Measurements from ENCODE around the gene GOLIM4. TPM values are rescaled to one million over a fixed set of nuclear protein-coding genes. Genes with fewer than 3 reads are reported as not detected.

Gene GOLIM4
- total RNA-seq, 1 experiment from 2014 or later: 17.5 TPM

DNA sequence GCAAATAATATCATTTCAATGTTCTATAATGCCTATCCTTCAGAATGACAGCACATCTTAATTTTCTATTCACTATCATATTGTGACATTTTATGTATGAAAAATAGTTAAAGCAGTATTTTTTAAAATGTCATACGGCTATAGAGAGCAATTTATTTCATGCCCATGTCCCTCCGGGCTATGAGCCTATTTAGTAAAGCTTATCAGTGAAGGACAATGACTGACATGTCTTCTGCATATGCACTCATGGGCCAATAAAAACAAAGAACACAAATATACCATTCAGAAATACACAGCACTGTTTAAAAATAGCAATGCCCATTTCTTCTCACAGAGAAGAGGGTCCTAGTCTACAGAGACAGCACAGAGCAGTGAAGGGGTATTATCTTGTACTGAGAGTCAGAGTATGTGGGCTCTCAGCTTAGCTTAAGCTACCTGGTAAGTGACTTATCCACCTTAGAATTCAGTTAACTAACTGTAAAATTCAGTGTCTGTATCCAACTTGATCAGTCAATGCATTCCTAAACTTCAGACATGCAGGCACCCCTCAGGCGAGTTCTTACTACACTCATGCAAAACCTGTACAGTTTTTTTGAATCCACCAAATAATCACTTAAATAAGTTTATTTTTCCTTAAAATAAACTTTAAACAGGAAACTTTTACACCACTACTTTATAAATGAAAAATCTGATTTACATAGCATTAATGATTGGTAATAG lies 9.0 kb downstream of the GOLIM4 start:
- peak; percentile 67 for DNase-seq (ENCODE audit: low read depth, low spot score)
- in situ Hi-C loops (cut with HindIII; ENCODE audit: low pct_unique_long_range_greater_than_20kb, low sequenced_read_pairs): no loop called here

- in situ Hi-C loops (cut with HindIII; ENCODE audit: low pct_unique_long_range_greater_than_20kb, low sequenced_read_pairs): no loop called here
- DNase-seq (ENCODE audit: low read depth, low spot score): no peak
Observed at GRCh38 chr3:168085491-168086119, 10.1 kb downstream of the GOLIM4 start.

- no peak for DNase-seq (ENCODE audit: low read depth, low spot score)
- in situ Hi-C loops (cut with HindIII; ENCODE audit: low pct_unique_long_range_greater_than_20kb, low sequenced_read_pairs): no loop called here
Observed at GRCh38 chr3:168083906-168084305, 11.8 kb downstream of the GOLIM4 start.

- in situ Hi-C loops (cut with HindIII; ENCODE audit: low pct_unique_long_range_greater_than_20kb, low sequenced_read_pairs): no loop called here
Observed at GRCh38 chr3:168081856-168082255, 13.9 kb downstream of the GOLIM4 start.

GRCh38 chr3:168081171-168081771 lies 14.5 kb downstream of the GOLIM4 start:
- DNase-seq (ENCODE audit: low read depth, low spot score): no peak
- in situ Hi-C loops (cut with HindIII; ENCODE audit: low pct_unique_long_range_greater_than_20kb, low sequenced_read_pairs): no loop called here

More at GRCh38 chr3:168081856-168082255, 13.9 kb downstream of the GOLIM4 start:
- DNase-seq (ENCODE audit: low read depth, low spot score): no peak

DNA sequence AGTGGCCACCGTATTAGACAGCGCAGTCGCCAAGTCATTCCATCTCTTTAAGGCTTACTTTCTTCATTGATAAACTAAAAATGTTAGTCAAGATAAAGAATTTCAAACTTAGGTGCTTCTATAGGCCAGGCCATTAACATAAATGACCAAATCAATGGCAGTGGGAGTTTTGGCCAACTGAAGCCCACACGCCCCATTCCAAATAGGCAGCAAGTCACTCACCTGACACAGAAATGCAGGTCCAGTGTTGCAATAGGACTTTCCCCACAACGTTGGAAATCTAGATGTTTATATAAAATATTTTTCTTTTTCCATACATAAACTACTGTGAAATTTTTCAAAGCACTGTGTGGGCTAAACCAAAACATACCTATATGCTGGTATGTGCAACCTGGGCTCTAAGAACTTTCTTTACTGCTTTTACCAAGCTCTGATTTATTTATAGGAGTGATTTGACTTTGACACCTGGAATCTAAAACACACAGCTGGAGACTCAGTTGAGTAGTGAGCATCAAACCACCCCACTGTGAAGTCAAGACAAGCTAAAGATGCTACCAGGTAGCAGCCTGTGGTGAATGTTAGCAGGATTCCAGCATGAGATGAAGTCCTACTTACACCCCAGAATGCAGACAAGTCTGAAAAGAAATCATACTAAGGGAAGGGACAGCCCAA lies 15.1 kb downstream of the GOLIM4 start:
- in situ Hi-C loops (cut with HindIII; ENCODE audit: low pct_unique_long_range_greater_than_20kb, low sequenced_read_pairs): no loop called here
- no peak for DNase-seq (ENCODE audit: low read depth, low spot score)

DNA sequence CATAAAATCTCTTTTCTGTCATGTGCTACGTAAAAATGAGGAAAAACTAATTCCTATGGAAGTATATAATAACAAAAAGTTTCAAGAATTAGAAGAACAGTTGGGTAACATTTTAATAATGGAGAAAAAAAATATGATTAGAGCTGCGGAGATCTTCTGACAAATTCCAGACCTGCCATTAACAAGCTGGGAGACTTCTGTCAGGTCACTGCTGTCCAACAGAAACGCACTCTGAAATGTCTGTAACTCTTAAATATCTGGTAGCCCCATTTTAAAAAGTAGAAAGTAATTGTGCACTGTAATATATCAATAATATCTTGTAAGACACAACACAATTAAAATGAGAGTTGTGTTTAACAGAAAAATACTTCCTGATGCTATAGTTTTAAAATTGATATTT lies 15.7 kb downstream of the GOLIM4 start:
- in situ Hi-C loops (cut with HindIII; ENCODE audit: low pct_unique_long_range_greater_than_20kb, low sequenced_read_pairs): no loop called here
- DNase-seq (ENCODE audit: low read depth, low spot score): no peak

GRCh38 chr3:168077091-168077490 lies 18.6 kb downstream of the GOLIM4 start:
- DNase-seq (ENCODE audit: low read depth, low spot score): no peak
- in situ Hi-C loops (cut with HindIII; ENCODE audit: low pct_unique_long_range_greater_than_20kb, low sequenced_read_pairs): no loop called here

DNA sequence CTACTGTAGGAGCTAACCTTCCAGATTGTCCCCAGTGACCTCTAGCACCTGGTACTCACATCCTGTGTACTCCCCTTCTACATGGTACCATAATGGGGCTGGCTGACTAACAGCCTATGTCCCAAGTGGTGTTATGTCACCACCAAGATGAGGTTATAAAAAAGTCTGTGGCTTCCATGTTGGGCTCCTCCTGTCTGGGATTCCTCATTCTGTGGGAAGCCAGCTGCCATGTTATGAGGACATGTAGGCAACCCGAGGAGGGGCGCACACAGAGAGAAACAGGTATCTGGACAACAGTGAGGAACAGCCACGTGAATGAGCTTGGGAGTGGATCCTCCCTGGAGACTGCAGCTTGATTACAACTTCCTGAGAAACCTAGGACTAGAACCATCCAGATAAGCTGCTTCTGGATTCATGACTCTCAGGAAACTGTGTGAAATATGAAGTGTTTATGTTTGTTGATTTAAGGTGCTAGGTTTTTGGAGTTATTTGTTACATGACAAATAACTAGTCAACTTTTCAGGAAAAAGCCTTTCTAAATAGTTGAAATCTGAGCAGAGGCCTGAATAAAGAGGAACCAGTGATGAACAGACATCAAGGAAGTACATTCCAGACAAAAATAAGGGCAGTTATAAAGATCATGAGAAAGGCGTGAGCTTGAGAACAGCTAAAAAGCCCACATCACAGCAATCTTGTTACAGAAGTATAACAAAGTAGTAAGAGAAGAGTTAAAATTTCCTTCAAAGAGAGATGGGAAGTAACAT lies 21.7 kb downstream of the GOLIM4 start:
- DNase-seq (ENCODE audit: low read depth, low spot score): no peak
- in situ Hi-C loops (cut with HindIII; ENCODE audit: low pct_unique_long_range_greater_than_20kb, low sequenced_read_pairs): no loop called here

DNA sequence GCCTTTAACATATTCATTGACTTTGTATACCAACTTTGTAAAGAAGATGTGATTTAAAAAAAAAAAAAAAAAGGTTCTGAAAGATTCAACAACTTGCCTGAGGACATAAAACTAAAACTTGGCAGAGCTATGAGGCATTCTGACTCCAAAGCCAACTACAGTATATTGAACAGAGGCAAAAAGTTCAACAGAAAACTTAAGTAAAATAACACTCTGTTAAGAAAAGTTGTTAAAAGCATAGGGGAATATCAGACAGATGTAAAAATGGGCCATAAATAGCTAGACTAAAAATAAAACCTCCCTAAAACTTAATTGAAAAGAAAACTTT lies 23.4 kb downstream of the GOLIM4 start:
- in situ Hi-C loops (cut with HindIII; ENCODE audit: low pct_unique_long_range_greater_than_20kb, low sequenced_read_pairs): no loop called here

DNA sequence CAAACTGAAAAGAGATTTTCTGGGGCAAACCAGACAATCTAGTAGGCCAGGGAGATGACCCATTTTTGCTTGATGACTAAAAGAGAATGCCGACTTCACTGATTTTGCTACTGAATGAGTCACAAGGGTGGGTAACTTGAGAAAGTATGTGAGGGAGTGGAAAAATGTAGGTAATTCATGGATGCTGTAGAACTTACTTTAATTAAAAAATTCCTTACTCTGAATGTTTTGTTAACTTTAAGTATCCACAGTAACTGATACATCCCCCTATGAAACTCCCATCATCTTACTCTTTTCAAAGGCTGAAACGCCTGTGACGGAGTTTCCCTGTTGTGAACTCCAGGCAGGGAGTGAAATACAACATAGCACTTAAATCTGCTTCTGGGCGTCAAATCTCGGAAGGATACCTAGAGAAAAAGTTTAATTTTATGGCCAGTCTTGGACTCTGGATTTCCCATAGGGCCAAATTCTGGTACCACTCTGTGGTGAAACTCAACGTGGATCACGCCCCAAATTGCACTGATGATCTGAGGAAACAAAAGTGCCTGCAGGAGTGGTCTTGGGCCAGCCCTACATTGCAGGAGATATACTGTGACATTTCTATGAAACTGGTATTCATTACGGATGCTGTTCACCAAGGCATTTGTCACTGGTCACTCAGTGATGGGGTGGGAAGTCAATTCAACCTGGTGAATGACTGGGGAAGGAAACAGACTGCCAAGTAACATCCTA lies 24.0 kb downstream of the GOLIM4 start:
- in situ Hi-C loops (cut with HindIII; ENCODE audit: low pct_unique_long_range_greater_than_20kb, low sequenced_read_pairs): no loop called here
- DNase-seq (ENCODE audit: low read depth, low spot score): no peak

More for the DNA sequence above, 23.4 kb downstream of the GOLIM4 start:
- DNase-seq (ENCODE audit: low read depth, low spot score): no peak

GRCh38 chr3:168070919-168071318 lies 24.8 kb downstream of the GOLIM4 start:
- in situ Hi-C loops (cut with HindIII; ENCODE audit: low pct_unique_long_range_greater_than_20kb, low sequenced_read_pairs): no loop called here
- DNase-seq (ENCODE audit: low read depth, low spot score): no peak

GRCh38 chr3:168068346-168068745 lies 27.4 kb downstream of the GOLIM4 start:
- no peak for DNase-seq (ENCODE audit: low read depth, low spot score)
- in situ Hi-C loops (cut with HindIII; ENCODE audit: low pct_unique_long_range_greater_than_20kb, low sequenced_read_pairs): no loop called here

DNA sequence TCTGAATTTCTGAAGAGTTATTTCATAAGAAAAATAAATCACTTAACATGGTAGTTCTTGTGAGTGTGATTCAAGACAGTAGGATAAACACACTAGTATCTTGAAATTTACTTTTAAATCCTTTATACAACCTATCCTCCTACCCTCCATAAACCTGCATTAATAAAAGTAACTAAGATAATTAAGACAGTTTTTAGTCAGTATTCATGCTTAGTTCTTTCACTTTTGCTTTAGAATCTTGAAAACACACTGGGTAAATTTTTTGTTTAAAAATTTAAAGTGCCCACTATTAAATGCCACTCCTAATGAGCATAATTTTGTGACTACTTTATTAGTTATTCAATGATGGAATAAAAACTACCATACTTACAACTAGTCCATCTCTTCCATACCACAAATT lies 28.8 kb downstream of the GOLIM4 start:
- in situ Hi-C loops (cut with HindIII; ENCODE audit: low pct_unique_long_range_greater_than_20kb, low sequenced_read_pairs): no loop called here
- DNase-seq (ENCODE audit: low read depth, low spot score): no peak

DNA sequence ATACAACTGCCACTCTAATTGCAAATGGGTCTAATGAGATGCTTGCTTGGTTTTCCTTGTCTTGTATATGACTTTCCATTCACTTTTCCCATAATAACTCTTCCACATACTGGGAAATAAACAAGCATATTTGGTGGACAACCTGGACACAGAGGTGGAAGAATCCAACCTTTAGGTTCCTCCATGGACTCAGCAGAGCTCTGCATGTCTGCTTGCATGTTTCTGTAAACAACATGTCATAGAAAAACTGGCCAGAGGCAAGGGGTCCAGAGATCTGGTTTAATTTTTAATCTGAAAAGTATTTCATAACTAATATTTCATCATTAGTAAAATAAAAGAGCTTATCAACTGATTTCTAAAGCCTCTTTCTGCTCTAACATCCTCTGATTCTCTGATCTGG lies 30.2 kb downstream of the GOLIM4 start:
- DNase-seq (ENCODE audit: low read depth, low spot score): no peak
- in situ Hi-C loops (cut with HindIII; ENCODE audit: low pct_unique_long_range_greater_than_20kb, low sequenced_read_pairs): no loop called here

DNA sequence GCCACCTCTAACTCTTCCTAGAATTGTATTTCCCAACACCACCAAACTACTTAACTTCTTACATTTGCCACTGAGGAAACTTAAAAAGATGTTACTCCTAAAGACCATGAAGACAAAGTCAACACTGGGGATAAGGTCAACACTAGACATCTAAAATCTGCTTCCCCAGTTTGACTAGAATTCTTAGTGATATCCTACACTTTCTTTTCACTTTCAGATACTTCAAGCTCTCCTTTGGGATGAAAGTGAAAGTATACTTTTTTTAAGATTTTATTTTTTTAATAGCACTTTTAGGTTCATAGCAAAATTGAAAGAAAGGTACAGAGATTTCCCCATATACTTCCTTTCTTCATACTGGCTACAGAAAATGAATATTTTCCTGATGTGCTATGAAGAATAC lies 32.6 kb downstream of the GOLIM4 start:
- no peak for DNase-seq (ENCODE audit: low read depth, low spot score)
- in situ Hi-C loops (cut with HindIII; ENCODE audit: low pct_unique_long_range_greater_than_20kb, low sequenced_read_pairs): no loop called here

DNA sequence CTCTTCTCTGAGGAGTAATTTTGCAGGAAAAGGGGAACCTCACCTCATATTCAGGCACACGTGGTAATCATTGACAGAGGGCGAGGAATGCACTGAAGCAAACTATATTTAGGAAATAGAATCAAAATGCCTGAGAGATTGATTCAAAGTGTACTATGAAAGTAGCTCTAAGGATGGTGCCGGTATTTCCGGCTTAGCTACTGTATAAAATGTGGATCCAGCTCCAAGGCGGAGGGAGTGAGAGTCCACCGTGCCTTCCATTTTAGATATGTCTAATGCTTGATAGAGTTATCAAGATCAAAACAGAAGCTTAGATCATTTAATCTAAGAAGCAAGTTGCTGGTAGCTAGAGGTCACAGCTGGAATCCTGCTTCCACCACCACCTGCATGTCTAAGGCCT lies 33.0 kb downstream of the GOLIM4 start:
- no peak for DNase-seq (ENCODE audit: low read depth, low spot score)
- in situ Hi-C loops (cut with HindIII; ENCODE audit: low pct_unique_long_range_greater_than_20kb, low sequenced_read_pairs): no loop called here

All from SK-MEL-5 (cell line).